Measurements from ENCODE around the gene TMEM101. TPM values are rescaled to one million over a fixed set of nuclear protein-coding genes. Genes with fewer than 3 reads are reported as not detected.
A peak's percentile ranks its signal among the peaks of the same experiment; 100 is the strongest.
"Not testable (repeated sequence)": the region's sequence is repeated elsewhere in the genome, so short reads cannot be mapped to it uniquely, and the experiment has no call there.

TMEM101 gene
- total and polyA plus RNA-seq, 5 donors from 2014 or later, result 15.8 to 44.9 (median 40.9) TPM

GRCh38 chr17:44022246-44022645 lies 7.5 kb upstream of the TMEM101 start:
- Histone ChIP-seq H3K4me1 (ENCODE audit: control insufficient read depth, insufficient read depth, low read length, poor library complexity, severe bottlenecking) (no peaks in the 10 kb centered on the region), H3K36me3 (ENCODE audit: control insufficient read depth, insufficient read depth, low read length) (peaks cover 3% of the 10 kb centered on the region), H3K27ac (ENCODE audit: insufficient read depth, low read length, poor library complexity, severe bottlenecking) (no peak overlapping the region), H3K27me3 (ENCODE audit: control insufficient read depth, insufficient read depth, low read length) (no peaks in the 10 kb centered on the region), H3K9me3 (ENCODE audit: control insufficient read depth in 2 of 2, low read length in 2 of 2) (no peaks in the 10 kb centered on the region), H3K4me3 (ENCODE audit: low read depth, low read length) (no peak overlapping the region)
- Mint-ChIP-seq H3K4me1 (no peaks in the 10 kb centered on the region), H3K27me3 (no peaks in the 10 kb centered on the region), H3K27ac (no peak overlapping the region), H3K4me3 (no peak overlapping the region), H3K36me3 (no peaks in the 10 kb centered on the region), H3K9me3 (no peaks in the 10 kb centered on the region)
- no peak for ATAC-seq (ENCODE audit: low read depth in 2 of 2)
- DNase-seq, result no peak

- ATAC-seq (ENCODE audit: low read depth in 2 of 2); H3K27me3 ChIP-seq (ENCODE audit: control insufficient read depth, insufficient read depth, low read length); H3K27me3 Mint-ChIP-seq; H3K4me1 Mint-ChIP-seq; H3K4me1 ChIP-seq (ENCODE audit: control insufficient read depth, insufficient read depth, low read length, poor library complexity, severe bottlenecking); H3K36me3 Mint-ChIP-seq; H3K36me3 ChIP-seq (ENCODE audit: control insufficient read depth, insufficient read depth, low read length); H3K4me3 ChIP-seq (ENCODE audit: low read depth, low read length); DNase-seq; H3K4me3 Mint-ChIP-seq; H3K9me3 ChIP-seq (ENCODE audit: control insufficient read depth in 2 of 2, low read length in 2 of 2); H3K9me3 Mint-ChIP-seq; H3K27ac ChIP-seq (ENCODE audit: insufficient read depth, low read length, poor library complexity, severe bottlenecking); H3K27ac Mint-ChIP-seq: not testable (repeated sequence)
Measured at GRCh38 chr17:44021227-44021626, 6.5 kb upstream of the TMEM101 start.

DNA sequence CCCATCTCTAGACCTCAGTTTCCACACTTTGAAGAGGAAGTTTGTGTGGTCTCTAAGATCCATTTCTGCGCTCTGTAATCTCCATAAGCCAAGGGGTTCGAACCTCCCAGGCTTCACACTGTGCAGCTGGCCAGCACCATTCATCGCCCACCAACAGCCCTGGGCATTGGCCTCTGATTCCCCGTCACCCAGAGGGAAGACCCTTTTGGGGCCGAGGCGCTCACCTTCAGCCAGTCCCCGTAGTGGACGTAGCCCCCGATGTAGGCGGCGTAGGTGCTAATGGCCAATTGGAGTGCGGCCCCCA lies 678 bp downstream of the TMEM101 start:
- no peaks in the 10 kb centered on the region for H3K27me3 Mint-ChIP-seq
- peaks cover 14% of the 10 kb centered on the region for H3K36me3 Mint-ChIP-seq
- no peak overlapping the region for H3K27ac ChIP-seq (ENCODE audit: insufficient read depth, low read length, poor library complexity, severe bottlenecking)
- peak overlapping the region; percentile 81 for H3K4me3 ChIP-seq (ENCODE audit: low read depth, low read length)
- no peak for DNase-seq
- H3K9me3 Mint-ChIP-seq, result no peaks in the 10 kb centered on the region
- H3K9me3 ChIP-seq (ENCODE audit: control insufficient read depth in 2 of 2, low read length in 2 of 2), result no peaks in the 10 kb centered on the region
- peaks cover 2% of the 10 kb centered on the region for H3K36me3 ChIP-seq (ENCODE audit: control insufficient read depth, insufficient read depth, low read length)
- ATAC-seq (ENCODE audit: low read depth in 2 of 2), result no peak
- H3K4me1 ChIP-seq (ENCODE audit: control insufficient read depth, insufficient read depth, low read length, poor library complexity, severe bottlenecking), result peaks cover 14% of the 10 kb centered on the region
- peak overlapping the region; percentile 96 to 99 (median 98) for H3K4me3 Mint-ChIP-seq
- no peaks in the 10 kb centered on the region for H3K27me3 ChIP-seq (ENCODE audit: control insufficient read depth, insufficient read depth, low read length)
- peaks cover 6 to 22% (median 10%) of the 10 kb centered on the region in 4 donors for H3K4me1 Mint-ChIP-seq
- peak overlapping the region; percentile 93 to 99 (median 97) for H3K27ac Mint-ChIP-seq

DNA sequence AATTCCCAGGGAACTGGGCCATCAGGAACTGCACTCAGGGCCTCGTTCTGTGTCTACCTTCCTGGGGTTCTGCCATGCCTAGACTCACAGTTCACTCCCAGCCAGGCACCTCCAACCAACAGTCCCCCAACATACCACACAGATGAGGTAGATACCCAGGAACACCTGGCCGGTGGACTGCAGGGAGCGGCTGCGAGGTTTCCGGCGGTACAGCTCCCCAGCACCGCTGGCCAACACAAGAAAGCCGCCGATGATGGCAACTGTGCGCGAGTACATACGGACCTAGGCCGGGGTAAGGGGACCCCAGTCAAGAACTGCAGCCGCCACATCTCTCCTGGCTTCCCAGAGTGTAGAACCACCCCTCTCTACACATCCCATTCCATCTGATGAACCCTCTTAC lies 1.9 kb downstream of the TMEM101 start:
- Histone ChIP-seq H3K4me1 (ENCODE audit: control insufficient read depth, insufficient read depth, low read length, poor library complexity, severe bottlenecking) (peaks cover 24% of the 10 kb centered on the region), H3K9me3 (ENCODE audit: control insufficient read depth in 2 of 2, low read length in 2 of 2) (no peaks in the 10 kb centered on the region), H3K27ac (ENCODE audit: insufficient read depth, low read length, poor library complexity, severe bottlenecking) (no peak overlapping the region), H3K27me3 (ENCODE audit: control insufficient read depth, insufficient read depth, low read length) (no peaks in the 10 kb centered on the region), H3K4me3 (ENCODE audit: low read depth, low read length) (no peak overlapping the region), H3K36me3 (ENCODE audit: control insufficient read depth, insufficient read depth, low read length) (peaks cover 2% of the 10 kb centered on the region)
- no peak for DNase-seq
- Mint-ChIP-seq H3K27me3 (peaks cover under 1% of the 10 kb centered on the region), H3K36me3 (peaks cover 14% of the 10 kb centered on the region), H3K4me3 (peak overlapping the region; percentile 47 to 84 (median 69)), H3K27ac (no peak overlapping the region), H3K9me3 (no peaks in the 10 kb centered on the region), H3K4me1 (peaks cover 6 to 33% (median 14%) of the 10 kb centered on the region in 4 donors)
- no peak for ATAC-seq (ENCODE audit: low read depth in 2 of 2)

DNA sequence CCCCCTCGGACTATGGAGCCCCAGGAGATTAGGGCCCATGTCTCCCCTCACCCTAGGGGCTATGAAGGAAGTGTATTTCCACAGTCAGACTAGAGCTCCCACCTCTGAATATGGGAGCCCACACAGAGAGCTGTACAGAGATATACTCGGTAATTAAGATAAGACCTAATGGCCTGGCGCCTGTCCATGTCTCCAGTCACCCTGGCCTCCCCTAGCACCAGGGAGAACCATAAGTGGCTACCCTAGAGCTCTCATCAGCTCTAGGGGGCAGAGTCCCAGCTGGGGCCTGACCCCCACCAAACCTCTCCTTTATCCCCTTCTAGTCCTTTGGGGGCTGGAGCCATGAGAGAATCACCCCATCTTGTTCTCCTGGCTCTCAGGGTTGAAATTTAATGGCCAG lies 2.4 kb downstream of the TMEM101 start:
- Mint-ChIP-seq H3K27ac (no peak overlapping the region), H3K9me3 (no peaks in the 10 kb centered on the region), H3K36me3 (peaks cover 14% of the 10 kb centered on the region), H3K4me1 (peaks cover 6 to 36% (median 16%) of the 10 kb centered on the region in 4 donors), H3K4me3 (peak overlapping the region in 2 of 4 donors; percentile 47 to 84), H3K27me3 (peaks cover 4% of the 10 kb centered on the region)
- ATAC-seq (ENCODE audit: low read depth in 2 of 2) (no peak), DNase-seq (no peak)
- no peak overlapping the region for H3K27ac ChIP-seq (ENCODE audit: insufficient read depth, low read length, poor library complexity, severe bottlenecking)
- no peaks in the 10 kb centered on the region for H3K9me3 ChIP-seq (ENCODE audit: control insufficient read depth in 2 of 2, low read length in 2 of 2)
- peaks cover 2% of the 10 kb centered on the region for H3K36me3 ChIP-seq (ENCODE audit: control insufficient read depth, insufficient read depth, low read length)
- H3K4me1 ChIP-seq (ENCODE audit: control insufficient read depth, insufficient read depth, low read length, poor library complexity, severe bottlenecking), result peaks cover 29% of the 10 kb centered on the region
- no peaks in the 10 kb centered on the region for H3K27me3 ChIP-seq (ENCODE audit: control insufficient read depth, insufficient read depth, low read length)
- no peak overlapping the region for H3K4me3 ChIP-seq (ENCODE audit: low read depth, low read length)

GRCh38 chr17:44011876-44012275 lies 2.9 kb downstream of the TMEM101 start:
- DNase-seq (no peak), ATAC-seq (ENCODE audit: low read depth in 2 of 2) (no peak)
- Histone ChIP-seq H3K4me1 (ENCODE audit: control insufficient read depth, insufficient read depth, low read length, poor library complexity, severe bottlenecking) (peaks cover 34% of the 10 kb centered on the region), H3K27ac (ENCODE audit: insufficient read depth, low read length, poor library complexity, severe bottlenecking) (no peak overlapping the region), H3K4me3 (ENCODE audit: low read depth, low read length) (no peak overlapping the region), H3K27me3 (ENCODE audit: control insufficient read depth, insufficient read depth, low read length) (no peaks in the 10 kb centered on the region), H3K9me3 (ENCODE audit: control insufficient read depth in 2 of 2, low read length in 2 of 2) (no peaks in the 10 kb centered on the region), H3K36me3 (ENCODE audit: control insufficient read depth, insufficient read depth, low read length) (peaks cover 2% of the 10 kb centered on the region)
- H3K4me3 Mint-ChIP-seq, result peak overlapping the region in 1 of 4 donors; percentile 73
- no peaks in the 10 kb centered on the region for H3K9me3 Mint-ChIP-seq
- H3K27ac Mint-ChIP-seq, result no peak overlapping the region
- peaks cover 6 to 39% (median 17%) of the 10 kb centered on the region in 4 donors for H3K4me1 Mint-ChIP-seq
- H3K36me3 Mint-ChIP-seq, result peaks cover 14% of the 10 kb centered on the region
- H3K27me3 Mint-ChIP-seq, result peaks cover 6% of the 10 kb centered on the region

DNA sequence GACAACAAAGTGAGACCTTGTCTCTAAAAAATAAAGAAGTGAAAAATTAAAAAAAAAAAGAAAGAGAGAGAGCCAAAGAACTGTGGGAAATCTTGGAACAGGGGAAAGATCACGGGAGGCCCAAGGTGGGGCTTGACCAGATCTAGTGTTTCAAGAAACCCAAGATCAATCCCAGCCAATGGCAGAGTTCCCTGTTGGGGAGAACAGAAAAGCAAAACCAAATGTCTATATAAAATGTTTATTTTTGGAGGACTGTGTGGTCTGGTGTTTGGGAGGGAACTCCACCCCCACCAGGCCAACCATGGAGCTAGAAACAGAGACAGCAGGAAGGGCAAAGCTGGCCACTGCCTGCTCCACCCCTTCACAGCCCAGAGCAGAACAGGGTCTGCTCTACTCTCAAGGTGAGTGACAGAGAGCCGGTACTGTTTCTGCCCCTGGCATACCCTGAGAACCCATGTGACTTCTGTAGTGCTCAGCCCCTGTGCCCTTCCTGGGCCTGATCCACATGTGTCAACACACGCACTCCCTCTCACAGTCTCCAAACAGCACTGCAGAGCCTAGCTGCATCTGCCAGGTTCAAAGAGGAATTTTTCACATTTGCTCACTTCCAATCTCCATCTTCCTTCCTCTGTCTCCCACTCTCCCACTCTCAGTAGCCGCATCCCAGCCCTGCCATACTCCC lies 3.7 kb downstream of the TMEM101 start:
- H3K4me1 Mint-ChIP-seq, result peaks cover 6 to 46% (median 23%) of the 10 kb centered on the region in 4 donors
- H3K36me3 ChIP-seq (ENCODE audit: control insufficient read depth, insufficient read depth, low read length), result peaks cover 2% of the 10 kb centered on the region
- H3K36me3 Mint-ChIP-seq, result peaks cover 14% of the 10 kb centered on the region
- no peaks in the 10 kb centered on the region for H3K9me3 Mint-ChIP-seq
- H3K9me3 ChIP-seq (ENCODE audit: control insufficient read depth in 2 of 2, low read length in 2 of 2), result no peaks in the 10 kb centered on the region
- peak overlapping the region in 1 of 3 donors; percentile 28 for H3K27ac Mint-ChIP-seq
- no peak overlapping the region for H3K4me3 ChIP-seq (ENCODE audit: low read depth, low read length)
- peaks cover 40% of the 10 kb centered on the region for H3K4me1 ChIP-seq (ENCODE audit: control insufficient read depth, insufficient read depth, low read length, poor library complexity, severe bottlenecking)
- peaks cover 13% of the 10 kb centered on the region for H3K27me3 Mint-ChIP-seq
- no peak for DNase-seq
- H3K4me3 Mint-ChIP-seq, result peak overlapping the region in 3 of 4 donors; percentile 53 to 85 (median 83)
- ATAC-seq (ENCODE audit: low read depth in 2 of 2), result no peak
- H3K27me3 ChIP-seq (ENCODE audit: control insufficient read depth, insufficient read depth, low read length), result no peaks in the 10 kb centered on the region
- H3K27ac ChIP-seq (ENCODE audit: insufficient read depth, low read length, poor library complexity, severe bottlenecking), result no peak overlapping the region
